H7 (cell line): ENCODE data around the gene RNGTT. TPM values are rescaled to one million over a fixed set of nuclear protein-coding genes. Genes with fewer than 3 reads are reported as not detected.

Experiments used
- total RNA-seq: library from RNA; depleted of rRNA; stranded (reverse); fragments of >200 nt; shearing (Covaris generic); gene quantifications from 2 replicates; pipeline ENCODE4 v1.2.3, GENCODE V29; 2014; rRNA removed

Gene RNGTT
- total RNA-seq, 1 experiment from 2014 or later = 26.9 TPM

Other genes starting within 250 kb of the RNGTT start
- 12.7 and 21.5 TPM in 2 replicates for gene PNRC1, start 117.1 kb upstream of the RNGTT start, total RNA-seq
- 2.1 and 3.7 TPM in 2 replicates for gene SRSF12, start 154.5 kb upstream of the RNGTT start, total RNA-seq
- gene PM20D2, start 182.4 kb upstream of the RNGTT start, total RNA-seq = 2.0 and 3.1 TPM in 2 replicates